Ovary (tissue), 9 donors: Measurements from ENCODE around the gene RPL10. TPM values are rescaled to one million over a fixed set of nuclear protein-coding genes. Genes with fewer than 3 reads are reported as not detected.
"Not testable (repeated sequence)": the region's sequence is repeated elsewhere in the genome, so short reads cannot be mapped to it uniquely, and the experiment has no call there.

Source experiments
- DNase-seq, 5 donors: peaks; one replicate each; pipeline ENCODE4 v3.0.0-alpha.2; 2019 to 2020
- H3K27ac ChIP-seq, 2 donors: fragments of 200-600 bp; one replicate each; pipeline versions ENCODE4 v1.5.1 to v1.8.0; 2019 to 2022
- H3K27me3 ChIP-seq: fragments of 200-600 bp; one replicate; pipeline ENCODE4 v1.8.0; 2022
- H3K36me3 ChIP-seq: fragments of 200-600 bp; sonication (generic); one replicate; pipeline ENCODE4 v1.5.1; 2019
- H3K4me1 ChIP-seq: one replicate; pipeline ENCODE4 v1.8.1; 2013; ENCODE audit warnings: mild to moderate bottlenecking, moderate library complexity; ENCODE audit not compliant: insufficient read depth
- H3K4me3 ChIP-seq: fragments of 200-600 bp; sonication (generic); one replicate; pipeline ENCODE4 v1.5.1; 2017
- H3K9me3 ChIP-seq, 2 donors: fragments of 200-600 bp in 1 of 2; sonication (generic) in 1 of 2; one replicate each; pipeline versions ENCODE4 v1.5.1 to v1.8.1; 2013 to 2019; ENCODE audit warnings: mild to moderate bottlenecking in 1 of 2, moderate library complexity in 1 of 2
- CTCF ChIP-seq, 3 donors: fragments of 450-650 bp in 2 of 3; fragments of 200-600 bp in 1 of 3; IDR thresholded peaks; one replicate each; pipeline versions ENCODE4 v1.5.1 to v1.8.0; 2016 to 2022; ENCODE audit warnings: antibody characterized with exemption in 3 of 3, mild to moderate bottlenecking in 1 of 3
- EP300 ChIP-seq: sonication (generic); formaldehyde crosslinking; IDR thresholded peaks from one replicate; pipeline ENCODE4 v1.6.1; 2017; ENCODE audit warnings: antibody characterized with exemption
- POLR2A ChIP-seq: fragments of 450-650 bp; IDR thresholded peaks from one replicate; pipeline ENCODE4 v1.6.1; 2017; ENCODE audit warnings: antibody characterized with exemption, mild to moderate bottlenecking, moderate library complexity
- WGBS, 3 donors: extraction: QIAGEN DNeasy Blood & Tissue Kit in 1 of 3; methylation state at CpG; one replicate each; pipeline versions ENCODE4 v1.1.5 to v1.1.7; 2013 to 2017; 5-methylcytosine and 5-hydroxymethylcytosine counted together
- intact Hi-C, 4 donors: fragments of 100-400 bp; cut with DNase I; formaldehyde crosslinking; loops; one replicate each; pipeline versions ENCODE4 v1.11.0 to v1.15.1; 2022 to 2023
- polyA plus RNA-seq, 2 donors: library from polyadenylated mRNA; stranded (reverse); fragments of 200-250 nt in 1 of 2; fragments of 350-450 nt in 1 of 2; fragmentation: Illumina TruSeq in 1 of 2; extraction: RNeasy Lipid Tissue Mini Kit (QIAGEN cat#74804) in 1 of 2; gene quantifications; one replicate each; pipeline ENCODE4 v1.2.3, GENCODE V29; 2013 to 2014
- total RNA-seq, 7 donors: library from RNA; depleted of rRNA in 2 of 7; stranded (reverse); fragments of >200 nt in 2 of 7; fragmentation: NEBNext Ultra II Directional in 3 of 7; extraction: Animal tissue kit (Norgen Biotek cat#: 25700) in 3 of 7; gene quantifications; one replicate each; pipeline versions ENCODE4 v1.1.0 to v1.2.4, GENCODE V29; 2016 to 2023
- donor health status: DM: no; HTN: no; CAD: no; lungs with moderate emphysema.
- donor health status: DM: no; HTN: no; CAD: no.
- donor health status: Bipolar disorder and iron deficiency.
- donor health status: DM: yes; HTN: yes; CAD: no.
- donor health status: DM: no; HTN: no; CAD: no.
- donor health status: DM: yes; HTN: yes; CAD: no.

Gene RPL10
- total and polyA plus RNA-seq, 9 donors = 4,233 to 12,949 (median 7,126) TPM

DNA sequence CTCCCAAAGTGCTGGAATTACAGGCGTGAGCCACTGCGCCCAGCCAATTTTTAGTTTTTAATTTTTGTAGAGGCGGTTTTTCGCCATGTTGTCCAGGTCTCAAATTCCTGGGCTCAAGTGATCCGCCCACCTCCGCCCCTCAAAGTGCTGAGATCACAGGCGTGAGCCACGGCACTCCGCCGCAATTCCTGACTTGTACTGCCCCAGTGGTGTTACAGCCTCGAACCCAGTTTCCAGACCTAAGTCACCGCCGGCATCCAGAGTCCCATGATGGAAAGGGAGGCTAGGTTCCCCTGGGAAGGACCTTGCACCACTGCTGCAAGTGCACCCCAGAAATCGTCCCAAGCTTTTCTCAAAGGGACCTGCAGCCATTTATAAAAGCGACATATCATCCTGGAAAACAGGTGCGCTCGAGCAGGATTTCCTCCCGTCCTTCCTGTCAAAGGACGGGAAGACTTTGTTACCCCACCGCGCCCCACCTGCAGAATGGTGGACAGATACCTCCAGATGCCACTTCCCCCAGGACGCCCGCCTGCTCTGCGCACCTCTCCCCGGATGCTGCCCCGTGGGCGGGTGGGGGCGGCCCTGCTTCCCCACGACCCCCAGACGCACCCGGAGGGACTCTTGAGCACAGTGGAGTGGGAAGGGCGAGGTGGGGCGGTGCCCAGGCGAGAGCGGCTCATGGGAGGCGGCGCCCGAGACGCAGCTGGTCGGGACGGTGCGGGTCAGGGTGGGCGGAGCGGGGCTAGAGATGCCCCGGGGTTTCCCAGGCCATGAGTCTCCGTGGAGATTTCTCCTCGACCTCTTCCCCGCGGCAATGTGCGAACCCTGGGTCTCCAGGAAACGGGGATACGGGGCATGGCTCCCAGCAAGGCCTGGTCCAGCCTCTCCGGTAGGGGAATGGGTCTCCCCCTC is 947 bp upstream of the RPL10 start:
- no peaks in the 10 kb centered on the region for H3K4me1 ChIP-seq
- DNase-seq = peak; percentile 78 to 88 (median 83)
- no peaks in the 10 kb centered on the region for H3K36me3 ChIP-seq
- intact Hi-C loops = no loop called here
- H3K4me3 ChIP-seq = peak overlapping the region; percentile 36
- TF ChIP-seq EP300 = no peak
- peak; percentile 53 for TF ChIP-seq POLR2A
- no peak for TF ChIP-seq CTCF (IDR thresholded peaks at IDR 0.05)
- H3K9me3 ChIP-seq = no peaks in the 10 kb centered on the region
- no peaks in the 10 kb centered on the region for H3K27me3 ChIP-seq
- WGBS, 3 donors = 31 to 53% (median 32%) methylated on average over 51 to 53 of the region's 53 CpGs
- peak overlapping the region; percentile 83 to 96 for H3K27ac ChIP-seq

DNA sequence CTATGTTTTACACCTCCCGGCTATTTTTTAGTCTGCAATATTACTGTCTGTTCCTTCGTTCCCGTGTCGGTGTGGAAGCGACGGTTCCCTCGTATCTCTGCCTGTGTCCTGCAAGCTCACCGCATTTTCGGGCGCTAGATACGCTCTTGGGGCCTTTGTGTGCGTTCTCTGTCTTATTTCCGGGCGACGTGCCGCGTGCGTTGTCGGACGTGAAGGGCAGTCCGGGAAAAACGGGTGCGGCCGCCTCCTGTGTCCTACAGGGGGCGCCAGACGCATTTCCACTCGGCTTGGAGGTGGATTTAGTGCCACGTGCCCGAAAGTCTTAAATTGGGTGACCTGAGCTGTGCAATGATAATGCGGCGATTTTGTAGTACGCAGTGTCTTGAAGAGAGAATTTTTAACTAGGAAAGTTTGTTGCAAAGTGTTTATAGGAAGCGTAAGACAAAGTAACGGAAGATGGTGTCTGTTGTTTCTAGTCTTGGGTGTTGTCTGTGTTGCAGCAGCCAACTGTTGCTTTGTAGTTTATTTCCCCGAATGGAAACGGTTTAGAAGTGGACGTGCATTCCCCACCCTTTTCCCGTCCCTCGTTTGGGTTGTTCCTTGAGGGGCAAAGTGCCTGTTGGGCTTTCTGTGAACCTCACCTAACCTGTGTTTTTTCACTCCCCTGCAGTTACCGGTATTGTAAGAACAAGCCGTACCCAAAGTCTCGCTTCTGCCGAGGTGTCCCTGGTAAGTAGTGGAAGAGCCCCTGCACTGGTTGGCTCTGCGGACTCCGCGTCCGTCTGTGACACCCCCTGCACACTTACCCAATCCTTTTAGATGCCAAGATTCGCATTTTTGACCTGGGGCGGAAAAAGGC is 720 bp downstream of the RPL10 start:
- Histone ChIP-seq H3K27ac (peak overlapping the region; percentile 81 to 96), H3K27me3 (no peaks in the 10 kb centered on the region), H3K4me1 (no peaks in the 10 kb centered on the region), H3K4me3 (peak overlapping the region; percentile 84), H3K9me3 (no peaks in the 10 kb centered on the region), H3K36me3 (no peaks in the 10 kb centered on the region)
- intact Hi-C loops = no loop called here
- TF ChIP-seq CTCF (IDR thresholded peaks at IDR 0.05) (peak; percentile 50 to 77 (median 51)), POLR2A (no peak), EP300 (no peak)
- DNase-seq = peak; percentile 77 to 90 (median 86)
- WGBS, 3 donors = 33 to 46% (median 45%) methylated on average over 49 of the region's 49 CpGs

DNA sequence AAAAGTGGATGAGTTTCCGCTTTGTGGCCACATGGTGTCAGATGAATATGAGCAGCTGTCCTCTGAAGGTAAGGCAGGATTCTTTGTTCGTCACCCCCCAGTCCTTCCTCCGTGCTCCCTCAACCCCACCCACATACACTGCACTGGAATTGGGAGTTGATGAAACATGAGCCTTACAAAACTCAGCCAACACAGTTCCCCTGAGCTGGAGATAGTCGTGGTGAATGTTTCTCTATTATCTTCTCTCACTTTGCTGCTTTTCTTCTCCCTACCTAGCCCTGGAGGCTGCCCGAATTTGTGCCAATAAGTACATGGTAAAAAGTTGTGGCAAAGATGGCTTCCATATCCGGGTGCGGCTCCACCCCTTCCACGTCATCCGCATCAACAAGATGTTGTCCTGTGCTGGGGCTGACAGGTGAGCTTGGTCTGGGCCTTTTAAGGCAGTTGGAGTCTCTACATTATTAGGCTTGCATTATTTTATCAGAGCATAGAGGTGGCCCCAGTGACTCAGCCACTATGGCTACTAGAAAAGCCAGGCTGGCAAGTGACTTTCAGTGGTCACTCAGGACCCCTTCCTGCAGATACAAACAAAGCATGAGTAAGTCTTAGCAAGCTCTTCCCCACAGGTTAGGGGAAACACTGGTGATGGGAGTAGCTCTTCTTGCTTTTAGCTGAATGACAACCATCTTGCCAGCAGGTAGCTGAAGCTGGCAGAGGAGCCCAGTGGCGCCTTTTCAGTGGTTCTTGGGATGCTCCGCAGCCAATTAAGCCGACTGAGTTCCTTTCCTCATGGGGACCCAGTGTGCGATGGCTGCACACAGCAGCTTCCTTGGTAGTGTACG is 1.6 kb downstream of the RPL10 start:
- H3K27me3 ChIP-seq = no peaks in the 10 kb centered on the region
- H3K27ac ChIP-seq = peak overlapping the region; percentile 81 to 96
- DNase-seq = no peak
- no peaks in the 10 kb centered on the region for H3K36me3 ChIP-seq
- WGBS, 3 donors = 52 to 57% (median 56%) methylated on average over 14 of the region's 14 CpGs
- peak overlapping the region; percentile 84 for H3K4me3 ChIP-seq
- no peaks in the 10 kb centered on the region for H3K4me1 ChIP-seq
- no peaks in the 10 kb centered on the region for H3K9me3 ChIP-seq
- TF ChIP-seq POLR2A (no peak), EP300 (no peak), CTCF (IDR thresholded peaks at IDR 0.05) (no peak)
- intact Hi-C loops = loop anchor here in 1 of 4 donors (5.0 kb wide), 1 partner anchor 133 kb away; no protein-coding TSS in a partner anchor

DNA sequence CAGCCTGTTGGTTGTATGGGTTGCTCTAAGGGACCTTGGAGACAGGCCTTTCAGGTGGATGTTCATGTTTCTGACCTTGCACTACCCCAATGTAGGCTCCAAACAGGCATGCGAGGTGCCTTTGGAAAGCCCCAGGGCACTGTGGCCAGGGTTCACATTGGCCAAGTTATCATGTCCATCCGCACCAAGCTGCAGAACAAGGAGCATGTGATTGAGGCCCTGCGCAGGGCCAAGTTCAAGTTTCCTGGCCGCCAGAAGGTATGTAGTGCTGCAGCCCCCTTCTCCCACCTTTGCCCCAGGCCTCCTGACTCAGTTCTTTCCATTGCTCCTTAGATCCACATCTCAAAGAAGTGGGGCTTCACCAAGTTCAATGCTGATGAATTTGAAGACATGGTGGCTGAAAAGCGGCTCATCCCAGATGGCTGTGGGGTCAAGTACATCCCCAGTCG is 2.2 kb downstream of the RPL10 start:
- 66 to 77% (median 73%) methylated on average over 6 of the region's 6 CpGs for WGBS, 3 donors
- H3K9me3 ChIP-seq, H3K27me3 ChIP-seq, H3K4me1 ChIP-seq, H3K27ac ChIP-seq, H3K36me3 ChIP-seq, DNase-seq, H3K4me3 ChIP-seq: not testable (repeated sequence)
- intact Hi-C loops = loop anchor here in 1 of 4 donors (5.0 kb wide), 1 partner anchor 132 kb away; no protein-coding TSS in a partner anchor
